Osteocyte (in vitro differentiated cells): Measurements from ENCODE around the gene RHPN2. TPM values are rescaled to one million over a fixed set of nuclear protein-coding genes. Genes with fewer than 3 reads are reported as not detected.
"Not testable (repeated sequence)": the region's sequence is repeated elsewhere in the genome, so short reads cannot be mapped to it uniquely, and the experiment has no call there.

Source experiments
- DNase-seq: peaks from one replicate; pipeline ENCODE4 v3.0.0; 2021; ENCODE audit warnings: mixed read lengths; ENCODE audit not compliant: unreplicated experiment; ENCODE audit errors: extremely low spot score
- H3K27ac Mint-ChIP-seq: one replicate; pipeline ENCODE4 v1.8.0; 2021; ENCODE audit warnings: mild to moderate bottlenecking, mixed read lengths; ENCODE audit not compliant: unreplicated experiment
- H3K27me3 Mint-ChIP-seq: one replicate; pipeline ENCODE4 v1.8.0; 2021; ENCODE audit warnings: mixed read lengths; ENCODE audit not compliant: unreplicated experiment
- H3K36me3 Mint-ChIP-seq: one replicate; pipeline ENCODE4 v1.8.0; 2021; ENCODE audit warnings: mixed read lengths; ENCODE audit not compliant: unreplicated experiment
- H3K4me1 Mint-ChIP-seq: one replicate; pipeline ENCODE4 v1.8.0; 2021; ENCODE audit warnings: mixed read lengths; ENCODE audit not compliant: unreplicated experiment
- H3K4me3 Mint-ChIP-seq: one replicate; pipeline ENCODE4 v1.8.0; 2021; ENCODE audit warnings: mild to moderate bottlenecking, moderate library complexity, mixed read lengths; ENCODE audit not compliant: unreplicated experiment
- H3K9me3 Mint-ChIP-seq: one replicate; pipeline ENCODE4 v1.8.0; 2021; ENCODE audit warnings: mixed read lengths; ENCODE audit not compliant: unreplicated experiment
- total RNA-seq: library from RNA; stranded (reverse); gene quantifications from 2 replicates; pipeline ENCODE4 v1.2.1, GENCODE V29; 2021
- TF ChIP-seq, protein P1 (sequence below): fragments of 200-600 bp; sonication (generic); IDR thresholded peaks from 2 replicates; pipeline ENCODE4 v1.5.0; 2021; ENCODE audit warnings: antibody characterized with exemption, mild to moderate bottlenecking, moderate library complexity

The RHPN2 gene
- total RNA-seq, 1 donor from 2014 or later, result 4.0 TPM

DNA sequence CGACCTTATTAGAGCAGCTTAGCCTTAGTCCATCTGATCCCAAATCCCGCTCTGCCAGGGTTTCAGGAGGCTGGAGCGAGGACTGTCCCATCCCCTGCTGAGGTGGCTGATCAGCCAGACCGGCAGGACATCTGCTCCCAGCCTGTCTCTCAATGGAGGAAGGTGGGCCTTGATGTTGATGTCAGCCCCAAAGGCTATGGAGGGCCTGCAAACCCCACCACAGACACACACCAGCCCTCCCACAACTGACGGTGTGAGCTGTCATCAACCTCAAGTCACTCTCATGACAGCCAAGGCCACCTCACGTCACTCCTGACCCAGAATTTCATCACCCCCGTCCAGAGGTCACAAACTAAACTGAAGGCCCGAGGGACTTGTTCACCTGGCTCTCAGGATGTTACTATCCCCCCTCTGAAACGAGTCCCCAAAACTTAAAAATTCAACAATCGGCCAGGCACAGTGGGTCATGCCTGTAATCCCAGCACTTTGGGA lies 25.5 kb downstream of the RHPN2 start:
- Mint-ChIP-seq H3K4me3 (no peak overlapping the region), H3K27ac (no peak overlapping the region), H3K36me3 (peaks cover 3% of the 10 kb centered on the region), H3K9me3 (no peaks in the 10 kb centered on the region), H3K4me1 (peaks cover 5% of the 10 kb centered on the region), H3K27me3 (no peaks in the 10 kb centered on the region)
- DNase-seq, result no peak
- TF ChIP-seq, protein P1, sequence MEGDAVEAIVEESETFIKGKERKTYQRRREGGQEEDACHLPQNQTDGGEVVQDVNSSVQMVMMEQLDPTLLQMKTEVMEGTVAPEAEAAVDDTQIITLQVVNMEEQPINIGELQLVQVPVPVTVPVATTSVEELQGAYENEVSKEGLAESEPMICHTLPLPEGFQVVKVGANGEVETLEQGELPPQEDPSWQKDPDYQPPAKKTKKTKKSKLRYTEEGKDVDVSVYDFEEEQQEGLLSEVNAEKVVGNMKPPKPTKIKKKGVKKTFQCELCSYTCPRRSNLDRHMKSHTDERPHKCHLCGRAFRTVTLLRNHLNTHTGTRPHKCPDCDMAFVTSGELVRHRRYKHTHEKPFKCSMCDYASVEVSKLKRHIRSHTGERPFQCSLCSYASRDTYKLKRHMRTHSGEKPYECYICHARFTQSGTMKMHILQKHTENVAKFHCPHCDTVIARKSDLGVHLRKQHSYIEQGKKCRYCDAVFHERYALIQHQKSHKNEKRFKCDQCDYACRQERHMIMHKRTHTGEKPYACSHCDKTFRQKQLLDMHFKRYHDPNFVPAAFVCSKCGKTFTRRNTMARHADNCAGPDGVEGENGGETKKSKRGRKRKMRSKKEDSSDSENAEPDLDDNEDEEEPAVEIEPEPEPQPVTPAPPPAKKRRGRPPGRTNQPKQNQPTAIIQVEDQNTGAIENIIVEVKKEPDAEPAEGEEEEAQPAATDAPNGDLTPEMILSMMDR, result no peak

GRCh38 chr19:33037168-33038025 lies 27.3 kb downstream of the RHPN2 start:
- H3K36me3 Mint-ChIP-seq, DNase-seq, H3K27ac Mint-ChIP-seq, H3K9me3 Mint-ChIP-seq, H3K4me1 Mint-ChIP-seq, H3K4me3 Mint-ChIP-seq, H3K27me3 Mint-ChIP-seq: not testable (repeated sequence)

- H3K9me3 Mint-ChIP-seq, H3K4me3 Mint-ChIP-seq, DNase-seq, H3K27ac Mint-ChIP-seq, H3K4me1 Mint-ChIP-seq, H3K27me3 Mint-ChIP-seq, H3K36me3 Mint-ChIP-seq: not testable (repeated sequence)
Observed at GRCh38 chr19:33036370-33037167, 28.1 kb downstream of the RHPN2 start.

- Mint-ChIP-seq H3K27me3 (no peaks in the 10 kb centered on the region), H3K4me1 (no peaks in the 10 kb centered on the region), H3K4me3 (no peak overlapping the region), H3K36me3 (peaks cover 3% of the 10 kb centered on the region), H3K9me3 (no peaks in the 10 kb centered on the region), H3K27ac (no peak overlapping the region)
- DNase-seq, result no peak
- TF ChIP-seq, protein P1, result no peak
Observed at GRCh38 chr19:33035461-33035860, 29.2 kb downstream of the RHPN2 start.

DNA sequence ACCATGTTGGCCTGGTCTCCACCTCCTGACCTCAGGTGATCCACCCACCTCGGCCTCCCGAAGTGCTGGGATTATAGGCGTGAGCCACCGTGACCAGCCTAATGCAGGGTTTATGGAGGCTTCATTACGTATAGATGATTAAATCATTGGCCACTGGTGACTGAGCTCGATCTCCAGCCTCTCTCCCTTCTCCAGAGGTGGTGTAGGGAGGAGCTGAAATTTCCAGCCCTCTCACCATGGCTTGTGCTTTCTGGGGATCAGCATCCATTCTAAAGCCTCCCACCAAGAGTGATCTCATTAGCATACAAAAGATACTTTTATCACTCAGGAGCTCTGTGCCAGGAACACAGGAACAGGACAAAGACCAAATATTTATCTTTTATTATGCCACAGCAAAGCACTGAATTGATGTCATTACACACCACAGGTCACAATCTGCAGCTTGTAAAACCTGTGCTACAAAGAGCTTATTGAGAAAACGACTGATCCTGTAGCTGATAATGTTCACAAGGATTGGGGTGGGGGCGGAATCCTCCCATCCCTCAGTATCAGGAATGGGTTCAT lies 32.4 kb downstream of the RHPN2 start:
- Mint-ChIP-seq H3K4me1 (no peaks in the 10 kb centered on the region), H3K4me3 (no peak overlapping the region), H3K27ac (no peak overlapping the region), H3K27me3 (no peaks in the 10 kb centered on the region), H3K9me3 (peaks cover 4% of the 10 kb centered on the region), H3K36me3 (no peaks in the 10 kb centered on the region)
- TF ChIP-seq, protein P1, result no peak
- DNase-seq, result no peak
